ENCODE results near the gene SOS2. TPM values are rescaled to one million over a fixed set of nuclear protein-coding genes. Genes with fewer than 3 reads are reported as not detected.
"Not testable (repeated sequence)": the region's sequence is repeated elsewhere in the genome, so short reads cannot be mapped to it uniquely, and the experiment has no call there.

SOS2 gene
- total RNA-seq, 1 experiment from 2014 or later = 9.4 TPM

DNA sequence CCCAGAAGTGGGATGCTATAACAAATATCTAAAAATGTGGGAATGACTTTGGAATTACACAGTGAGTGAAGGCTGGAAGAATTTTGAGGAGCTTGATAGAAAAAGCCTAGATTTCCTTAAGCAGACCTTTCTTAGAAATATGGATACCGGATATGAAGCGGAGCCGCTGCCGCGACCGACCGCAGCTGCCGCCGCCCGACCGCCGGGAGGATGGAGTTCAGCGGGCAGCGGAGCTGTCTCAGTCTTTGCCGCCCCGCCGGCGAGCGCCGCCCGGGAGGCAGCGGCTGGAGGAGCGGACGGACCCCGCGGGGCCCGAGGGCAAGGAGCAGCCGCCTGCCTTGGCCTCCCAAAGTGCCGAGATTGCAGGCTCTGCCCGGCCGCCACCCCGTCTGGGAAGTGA lies 157.7 kb downstream of the SOS2 start:
- not testable (repeated sequence) for H3K27ac Mint-ChIP-seq; DNase-seq; H2BK15ac ChIP-seq (ENCODE audit: low read depth, low read length); H3K4me3 Mint-ChIP-seq; H2AK5ac ChIP-seq (ENCODE audit: insufficient read length, low read length); H2BK120ac ChIP-seq (ENCODE audit: low read depth, low read length, poor library complexity, severe bottlenecking); H3K23ac ChIP-seq (ENCODE audit: insufficient read length, low read depth, low read length); H3K79me1 ChIP-seq (ENCODE audit: insufficient read depth, low read depth, low read length, poor library complexity, severe bottlenecking); H3K27me3 ChIP-seq (ENCODE audit: insufficient read depth, low read length); H2AFZ ChIP-seq (ENCODE audit: low read length); H3K23me2 ChIP-seq (ENCODE audit: insufficient read length, low read depth, low read length, poor library complexity, severe bottlenecking); H2BK20ac ChIP-seq (ENCODE audit: low read depth, low read length, poor library complexity, severe bottlenecking); H3T11ph ChIP-seq (ENCODE audit: low read length); H3K4me2 ChIP-seq (ENCODE audit: insufficient read depth, insufficient read length, low read length); H3K14ac ChIP-seq (ENCODE audit: insufficient read depth, low read length); H4K91ac ChIP-seq (ENCODE audit: insufficient read length, low read depth, low read length); H3K18ac ChIP-seq (ENCODE audit: insufficient read length, low read depth, low read length); H2BK12ac ChIP-seq (ENCODE audit: insufficient read length, low read depth, low read length); H3K79me2 ChIP-seq (ENCODE audit: insufficient read depth, low read length); H3K4me1 ChIP-seq (ENCODE audit: insufficient read depth, low read length); H3K9ac ChIP-seq (ENCODE audit: extremely low read depth, insufficient read length, low read length); H3K4ac ChIP-seq (ENCODE audit: low read depth, low read length); H4K20me1 ChIP-seq (ENCODE audit: control insufficient read depth, insufficient read depth, insufficient read length); H3K27ac ChIP-seq (ENCODE audit: insufficient read length, low read depth, low read length); H3K9me3 ChIP-seq (ENCODE audit: control insufficient read depth, low read depth, low read length); H4K5ac ChIP-seq (ENCODE audit: insufficient read length, low read depth, low read length); H3K4me1 Mint-ChIP-seq; H3K56ac ChIP-seq (ENCODE audit: insufficient read length, low read depth, low read length); H4K8ac ChIP-seq (replicated peaks; ENCODE audit: insufficient read length, low read depth, low read length); H3K27me3 Mint-ChIP-seq (ENCODE audit: low read depth); H2BK5ac ChIP-seq (ENCODE audit: insufficient read length, low read length); H3K36me3 Mint-ChIP-seq (ENCODE audit: insufficient read depth in 1 of 3, low read depth in 3 of 3)
- WGBS (ENCODE audit: extremely low coverage, insufficient read length, low lambda C conversion rate) = no CpG with 5 or more reads among the region's 32 CpGs
- H3K9me3 Mint-ChIP-seq = peaks cover 8 to 11% of the 10 kb centered on the region in 2 experiments

All from H9 (cell line).